HEK293 (cell line): Measurements from ENCODE around the gene FGF9.

Experiments used
- CTCF ChIA-PET: fragments of 350-600 bp; formaldehyde crosslinking; extraction: SDS; loops from one replicate; lab custom pipeline; 2021; ENCODE audit warnings: antibody characterized with exemption; lab: Yijun Ruan, JAX
- POLR2A ChIA-PET: fragments of 300-600 bp; formaldehyde crosslinking; extraction: SDS; loops from one replicate; lab custom pipeline; 2020; ENCODE audit warnings: antibody characterized with exemption, inconsistent platforms; lab: Yijun Ruan, JAX
- H3K27ac ChIP-seq: fragments of 200-500 bp; sonication (Bioruptor generic); 2 replicates; pipeline ENCODE4 v1.5.1; 2014; ENCODE audit warnings: low read depth, low read length, control low read depth, inconsistent platforms; ENCODE audit errors: extremely low read depth
- H3K36me3 ChIP-seq, 2 experiments: fragments of 200-500 bp in 1 of 2; sonication (Bioruptor generic) in 1 of 2; 1 replicate in 1 of 2; 2 replicates in 1 of 2; pipeline ENCODE4 v1.5.1; 2014 to 2017; ENCODE audit warnings: inconsistent platforms in 2 of 2, low read length in 2 of 2; ENCODE audit not compliant: control insufficient read depth in 2 of 2, insufficient read depth in 1 of 2
- H3K4me1 ChIP-seq: fragments of 200-500 bp; sonication (Bioruptor generic); 2 replicates; pipeline ENCODE4 v1.5.1; 2014; ENCODE audit warnings: mild to moderate bottlenecking, low read length, inconsistent platforms; ENCODE audit not compliant: control insufficient read depth, insufficient read depth
- H3K4me3 ChIP-seq: 2 replicates; pipeline ENCODE4 v1.5.1; 2011; ENCODE audit warnings: low read depth, mild to moderate bottlenecking, control low read depth, low read length, moderate library complexity
- H3K9me3 ChIP-seq: fragments of 200-500 bp; sonication (Bioruptor generic); 2 replicates; pipeline ENCODE4 v1.5.1; 2014; ENCODE audit warnings: low read depth, low read length, inconsistent platforms; ENCODE audit not compliant: control insufficient read depth, insufficient read depth
- BCL11A ChIP-seq: fragments of 450-650 bp; formaldehyde crosslinking; IDR thresholded peaks from 2 replicates; pipeline ENCODE4 v1.5.1; 2016; ENCODE audit warnings: low read depth, missing biosample characterization, missing genetic modification characterization
- GFI1B ChIP-seq: fragments of 450-650 bp; formaldehyde crosslinking; IDR thresholded peaks from 2 replicates; pipeline ENCODE4 v1.5.1; 2016; ENCODE audit warnings: missing biosample characterization, missing genetic modification characterization
- HOXD13 ChIP-seq: sonication (generic); formaldehyde crosslinking; IDR thresholded peaks from 2 replicates; pipeline ENCODE4 v1.8.0; 2022; ENCODE audit warnings: missing genetic modification reagents, borderline replicate concordance
- PATZ1 ChIP-seq: fragments of 450-650 bp; formaldehyde crosslinking; IDR thresholded peaks from 2 replicates; pipeline ENCODE4 v1.5.1; 2016; ENCODE audit warnings: missing biosample characterization, missing genetic modification characterization
- SALL2 ChIP-seq: fragments of 450-650 bp; formaldehyde crosslinking; IDR thresholded peaks from 2 replicates; pipeline ENCODE4 v1.5.0; 2017; ENCODE audit warnings: missing biosample characterization, mild to moderate bottlenecking, missing genetic modification characterization, borderline replicate concordance
- SETDB1 ChIP-seq: IDR thresholded peaks from one replicate; pipeline ENCODE4 v1.6.1; 2017; ENCODE audit warnings: mild to moderate bottlenecking, low read length, moderate library complexity, mixed read lengths; ENCODE audit not compliant: insufficient read length
- SP3 ChIP-seq: fragments of 450-650 bp; formaldehyde crosslinking; IDR thresholded peaks from 2 replicates; pipeline ENCODE4 v1.5.1; 2016; ENCODE audit warnings: missing biosample characterization, missing genetic modification characterization
- TRIM28 ChIP-seq: IDR thresholded peaks from 2 replicates; pipeline ENCODE4 v1.6.1; 2011; ENCODE audit warnings: low read length, control low read depth, borderline replicate concordance
- ZBTB48 ChIP-seq: fragments of 450-650 bp; formaldehyde crosslinking; IDR thresholded peaks from 2 replicates; pipeline ENCODE4 v1.5.1; 2016; ENCODE audit warnings: missing biosample characterization, missing genetic modification characterization
- ZNF311 ChIP-seq: fragments of 450-650 bp; formaldehyde crosslinking; IDR thresholded peaks from 2 replicates; pipeline ENCODE4 v1.5.1; 2017; ENCODE audit warnings: missing biosample characterization, missing genetic modification characterization, borderline replicate concordance
- ZNF354C ChIP-seq: fragments of 450-650 bp; formaldehyde crosslinking; IDR thresholded peaks from 2 replicates; pipeline ENCODE4 v1.5.1; 2016; ENCODE audit warnings: missing biosample characterization, missing genetic modification characterization, low read depth, borderline replicate concordance
- ZNF416 ChIP-seq: fragments of 450-650 bp; formaldehyde crosslinking; IDR thresholded peaks from 2 replicates; pipeline ENCODE4 v1.5.1; 2016; ENCODE audit warnings: missing biosample characterization, missing genetic modification characterization
- ZNF426 ChIP-seq: fragments of 450-650 bp; formaldehyde crosslinking; IDR thresholded peaks from 2 replicates; pipeline ENCODE4 v1.5.1; 2017; ENCODE audit warnings: missing biosample characterization, missing genetic modification characterization, mild to moderate bottlenecking, inconsistent platforms, moderate library complexity
- ZNF521 ChIP-seq: fragments of 450-650 bp; formaldehyde crosslinking; IDR thresholded peaks from 2 replicates; pipeline ENCODE4 v1.5.1; 2017; ENCODE audit warnings: missing biosample characterization, mild to moderate bottlenecking, missing genetic modification characterization
- ZNF610 ChIP-seq: fragments of 450-650 bp; formaldehyde crosslinking; IDR thresholded peaks from 2 replicates; pipeline ENCODE4 v1.5.1; 2016; ENCODE audit warnings: missing biosample characterization, missing genetic modification characterization, borderline replicate concordance
- ZNF639 ChIP-seq: fragments of 450-650 bp; formaldehyde crosslinking; IDR thresholded peaks from 2 replicates; pipeline ENCODE4 v1.5.1; 2016; ENCODE audit warnings: missing biosample characterization, missing genetic modification characterization
- ZNF777 ChIP-seq: fragments of 450-650 bp; formaldehyde crosslinking; IDR thresholded peaks from 2 replicates; pipeline ENCODE4 v1.5.1; 2017; ENCODE audit warnings: missing biosample characterization, missing genetic modification characterization, borderline replicate concordance
- ZSCAN5A ChIP-seq: fragments of 450-650 bp; formaldehyde crosslinking; IDR thresholded peaks from 2 replicates; pipeline ENCODE4 v1.5.1; 2016; ENCODE audit warnings: missing biosample characterization, missing genetic modification characterization
- TF ChIP-seq, protein P1 (sequence below): fragments of 450-650 bp; formaldehyde crosslinking; IDR thresholded peaks from 2 replicates; pipeline ENCODE4 v1.5.1; 2016; ENCODE audit warnings: missing biosample characterization, missing genetic modification characterization, borderline replicate concordance
- TF ChIP-seq, protein P2 (sequence below): fragments of 450-650 bp; formaldehyde crosslinking; IDR thresholded peaks from 2 replicates; pipeline ENCODE4 v1.5.1; 2016; ENCODE audit warnings: missing biosample characterization, missing genetic modification characterization

The FGF9 gene

GRCh38 chr13:21734961-21735360, 64.1 kb downstream of the FGF9 start (continued):
- TF ChIP-seq PATZ1 (tag by site-specific recombination) = no peak
- TF ChIP-seq, all 188 proteins: peak for 0

DNA sequence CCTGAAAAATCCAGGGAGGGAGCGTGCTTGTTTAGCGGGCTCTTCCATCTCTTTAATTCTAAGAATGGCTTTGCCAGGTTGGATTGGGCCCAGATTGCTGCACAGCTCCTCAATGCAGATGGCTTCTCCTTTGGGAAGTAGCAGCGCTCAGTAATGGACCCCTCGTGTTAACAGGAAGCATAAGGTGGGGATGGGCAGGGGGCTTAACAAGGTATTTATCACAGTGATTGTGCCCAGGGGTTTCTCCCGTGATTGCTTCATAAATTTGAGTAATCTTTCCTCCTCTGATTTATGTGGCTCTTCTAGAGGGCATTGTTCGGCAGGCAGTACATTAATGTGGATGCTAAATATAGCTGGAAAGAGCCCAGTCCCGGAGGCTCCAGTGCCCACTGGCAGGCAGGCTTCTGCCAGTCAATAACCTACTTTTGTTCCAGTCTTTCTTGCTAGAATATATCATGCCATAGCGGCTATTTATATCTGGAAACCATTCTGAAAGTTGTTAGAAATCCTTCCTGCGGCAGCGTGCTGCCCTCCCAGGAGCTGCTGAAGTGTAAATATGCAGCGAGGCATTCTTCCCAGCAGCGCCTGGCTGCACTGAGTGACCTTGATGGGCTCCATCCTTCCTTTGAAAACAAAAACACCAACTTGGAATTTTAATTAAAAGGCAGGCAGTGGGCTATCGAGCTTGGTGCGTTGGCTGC, 65.0 kb downstream of the FGF9 start:
- no peaks in the 10 kb centered on the region for H3K4me1 ChIP-seq

DNA sequence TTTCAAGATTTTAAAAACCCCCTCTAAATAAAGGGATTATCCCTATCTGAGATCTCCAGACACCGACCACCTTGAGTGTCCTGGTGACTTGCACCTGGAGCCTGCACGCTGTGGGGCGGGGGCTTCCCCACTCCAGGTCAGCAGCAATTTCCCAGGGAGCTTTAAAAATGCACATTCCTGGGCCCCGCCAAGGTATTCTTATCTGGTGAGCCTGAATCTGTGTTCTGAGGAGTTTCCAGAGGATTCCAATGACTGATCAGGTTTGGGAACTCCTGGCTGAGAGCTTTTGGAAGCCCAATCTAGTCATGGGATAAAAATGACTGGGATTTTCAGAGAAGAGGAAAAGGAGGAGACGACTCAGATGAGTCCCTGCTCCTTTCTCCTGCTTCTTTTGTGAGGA, 66.1 kb downstream of the FGF9 start:
- Histone ChIP-seq H3K4me1 (no peaks in the 10 kb centered on the region), H3K27ac (no peak overlapping the region), H3K36me3 (no peaks in the 10 kb centered on the region), H3K9me3 (no peaks in the 10 kb centered on the region), H3K4me3 (no peak overlapping the region)
- no peak for TF ChIP-seq ZNF639
- no peak for TF ChIP-seq ZNF521 (tag by site-specific recombination)
- no peak for TF ChIP-seq ZSCAN5A
- TF ChIP-seq BCL11A (tag by site-specific recombination) = no peak
- no peak for TF ChIP-seq HOXD13 (CRISPR knock-in tag)
- no peak for TF ChIP-seq ZNF416 (tag by site-specific recombination)
- TF ChIP-seq, protein P1, sequence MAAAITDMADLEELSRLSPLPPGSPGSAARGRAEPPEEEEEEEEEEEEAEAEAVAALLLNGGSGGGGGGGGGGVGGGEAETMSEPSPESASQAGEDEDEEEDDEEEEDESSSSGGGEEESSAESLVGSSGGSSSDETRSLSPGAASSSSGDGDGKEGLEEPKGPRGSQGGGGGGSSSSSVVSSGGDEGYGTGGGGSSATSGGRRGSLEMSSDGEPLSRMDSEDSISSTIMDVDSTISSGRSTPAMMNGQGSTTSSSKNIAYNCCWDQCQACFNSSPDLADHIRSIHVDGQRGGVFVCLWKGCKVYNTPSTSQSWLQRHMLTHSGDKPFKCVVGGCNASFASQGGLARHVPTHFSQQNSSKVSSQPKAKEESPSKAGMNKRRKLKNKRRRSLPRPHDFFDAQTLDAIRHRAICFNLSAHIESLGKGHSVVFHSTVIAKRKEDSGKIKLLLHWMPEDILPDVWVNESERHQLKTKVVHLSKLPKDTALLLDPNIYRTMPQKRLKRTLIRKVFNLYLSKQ (tag by site-specific recombination) = no peak
- TF ChIP-seq SP3 = no peak
- no peak for TF ChIP-seq GFI1B (tag by site-specific recombination)
- TF ChIP-seq ZNF311 (tag by site-specific recombination) = no peak
- TF ChIP-seq ZNF777 (tag by site-specific recombination) = no peak
- no peak for TF ChIP-seq TRIM28
- TF ChIP-seq ZNF354C (tag by site-specific recombination) = no peak
- no peak for TF ChIP-seq SETDB1
- TF ChIP-seq ZBTB48 (tag by site-specific recombination) = no peak
- CTCF ChIA-PET = no interaction called here
- POLR2A ChIA-PET = no interaction called here

More for the DNA sequence above, 65.0 kb downstream of the FGF9 start:
- no peak overlapping the region for H3K27ac ChIP-seq
- CTCF ChIA-PET = no interaction called here
- H3K4me3 ChIP-seq = no peak overlapping the region
- POLR2A ChIA-PET = interaction anchor here (0.7 kb wide), 1 partner anchor 12 kb away, joined by 3 read pairs; no protein-coding TSS in a partner anchor
- no peaks in the 10 kb centered on the region for H3K36me3 ChIP-seq
- TF ChIP-seq SALL2 (tag by site-specific recombination) (no peak), ZNF426 (no peak), PATZ1 (tag by site-specific recombination) (no peak), ZNF610 (tag by site-specific recombination) (no peak), TRIM28 (0 out of 2 replicates have a peak, but pooled peaks have one; percentile 27)
- TF ChIP-seq, protein P2, sequence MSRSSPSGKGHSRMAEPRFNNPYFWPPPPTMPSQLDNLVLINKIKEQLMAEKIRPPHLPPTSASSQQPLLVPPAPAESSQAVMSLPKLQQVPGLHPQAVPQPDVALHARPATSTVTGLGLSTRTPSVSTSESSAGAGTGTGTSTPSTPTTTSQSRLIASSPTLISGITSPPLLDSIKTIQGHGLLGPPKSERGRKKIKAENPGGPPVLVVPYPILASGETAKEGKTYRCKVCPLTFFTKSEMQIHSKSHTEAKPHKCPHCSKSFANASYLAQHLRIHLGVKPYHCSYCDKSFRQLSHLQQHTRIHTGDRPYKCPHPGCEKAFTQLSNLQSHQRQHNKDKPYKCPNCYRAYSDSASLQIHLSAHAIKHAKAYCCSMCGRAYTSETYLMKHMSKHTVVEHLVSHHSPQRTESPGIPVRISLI = no peak
- H3K9me3 ChIP-seq = no peaks in the 10 kb centered on the region
